GM23338 (cell line): ENCODE data around the gene SYT2. TPM values are rescaled to one million over a fixed set of nuclear protein-coding genes. Genes with fewer than 3 reads are reported as not detected.

ENCODE experiments used
- ATAC-seq: fragments of 200-7000 bp; cut with Tn5 transposase; 3 replicates; pipeline ENCODE4 v1.9.1; 2020
- DNase-seq: peaks from one replicate; pipeline ENCODE4 v3.0.0-alpha.2; 2015; ENCODE audit warnings: low spot score
- H2AFZ ChIP-seq: fragments of 200-600 bp; sonication (generic); 2 replicates; pipeline ENCODE4 v1.8.0; 2016; ENCODE audit warnings: antibody characterized with exemption, mild to moderate bottlenecking, moderate library complexity
- H3F3A ChIP-seq: fragments of 200-600 bp; sonication (generic); replicated peaks from 2 replicates; pipeline ENCODE4 v1.8.0; 2017; ENCODE audit warnings: antibody characterized with exemption, mixed run types, low read depth
- H3K27ac ChIP-seq: fragments of 200-600 bp; sonication (generic); 2 replicates; pipeline ENCODE4 v1.6.1; 2016; ENCODE audit warnings: low read depth
- H3K27me3 ChIP-seq: fragments of 200-600 bp; sonication (generic); 2 replicates; pipeline ENCODE4 v1.8.0; 2016; ENCODE audit warnings: mild to moderate bottlenecking, mixed run types, moderate library complexity; ENCODE audit not compliant: insufficient read depth
- H3K36me3 ChIP-seq: fragments of 200-600 bp; sonication (generic); 2 replicates; pipeline ENCODE4 v1.8.0; 2016; ENCODE audit warnings: mild to moderate bottlenecking; ENCODE audit not compliant: insufficient read depth
- H3K4me1 ChIP-seq: fragments of 200-600 bp; sonication (generic); 2 replicates; pipeline ENCODE4 v1.8.0; 2016; ENCODE audit warnings: mild to moderate bottlenecking, moderate library complexity; ENCODE audit not compliant: insufficient read depth
- H3K4me2 ChIP-seq: fragments of 200-600 bp; sonication (generic); 2 replicates; pipeline ENCODE4 v1.7.1; 2017; ENCODE audit warnings: mixed run types
- H3K4me3 ChIP-seq: fragments of 200-600 bp; sonication (generic); 2 replicates; pipeline ENCODE4 v1.6.1; 2016; ENCODE audit warnings: mixed run types
- H3K79me2 ChIP-seq: fragments of 200-600 bp; sonication (generic); replicated peaks from 2 replicates; pipeline ENCODE4 v1.8.0; 2017; ENCODE audit warnings: mild to moderate bottlenecking; ENCODE audit not compliant: insufficient read depth
- H3K9me2 ChIP-seq: fragments of 200-600 bp; sonication (generic); 2 replicates; pipeline ENCODE4 v1.8.0; 2017; ENCODE audit not compliant: insufficient read depth
- H4K20me1 ChIP-seq: fragments of 200-600 bp; sonication (generic); replicated peaks from 2 replicates; pipeline ENCODE4 v1.8.0; 2017; ENCODE audit warnings: mild to moderate bottlenecking; ENCODE audit not compliant: insufficient read depth
- H3K27ac Mint-ChIP-seq: 2 replicates; pipeline ENCODE4 v1.8.0; 2020; ENCODE audit warnings: inconsistent platforms, mild to moderate bottlenecking, moderate library complexity, mixed read lengths
- H3K27me3 Mint-ChIP-seq: 3 replicates; pipeline ENCODE4 v1.8.0; 2022; ENCODE audit warnings: low read depth, mild to moderate bottlenecking, moderate library complexity, mixed read lengths, inconsistent platforms; ENCODE audit not compliant: insufficient read depth, poor library complexity
- H3K36me3 Mint-ChIP-seq: 3 replicates; pipeline ENCODE4 v1.8.0; 2021; ENCODE audit warnings: low read depth, mild to moderate bottlenecking, inconsistent platforms, moderate library complexity, mixed read lengths
- H3K4me1 Mint-ChIP-seq: 3 replicates; pipeline ENCODE4 v1.8.0; 2020; ENCODE audit warnings: mild to moderate bottlenecking, inconsistent platforms, mixed read lengths
- H3K4me3 Mint-ChIP-seq: 3 replicates; pipeline ENCODE4 v1.8.0; 2021; ENCODE audit warnings: moderate library complexity, mild to moderate bottlenecking, inconsistent platforms, mixed read lengths
- H3K9me3 Mint-ChIP-seq: 3 replicates; pipeline ENCODE4 v1.8.0; 2020; ENCODE audit warnings: moderate library complexity, mild to moderate bottlenecking, inconsistent platforms, mixed read lengths
- NANOG ChIP-seq: IDR thresholded peaks from 2 replicates; pipeline ENCODE4 v1.6.1; 2016; ENCODE audit warnings: antibody characterized with exemption, borderline replicate concordance
- POLR2AphosphoS5 ChIP-seq: IDR thresholded peaks from 2 replicates; pipeline ENCODE4 v1.6.1; 2016; ENCODE audit warnings: antibody characterized with exemption, low read depth
- polyA plus RNA-seq: library from polyadenylated mRNA; unstranded; fragments of >200 nt; fragmentation: Nextera tagmentation; extraction: Ambion mirVana; gene quantifications from 2 replicates; pipeline ENCODE4 v1.2.1, GENCODE V29; 2016
- total RNA-seq: library from RNA; depleted of rRNA; stranded (reverse); fragments of >200 nt; shearing (Covaris generic); gene quantifications from 2 replicates; pipeline ENCODE4 v1.2.3, GENCODE V29; 2014
- TF ChIP-seq, protein P1 (sequence below): fragments of 250-450 bp; sonication (Bioruptor Pico); IDR thresholded peaks from 2 replicates; pipeline ENCODE4 v1.5.0; 2020; ENCODE audit warnings: mild to moderate bottlenecking, moderate library complexity
- TF ChIP-seq, protein P2 (sequence below), 2 experiments: fragments of 200-600 bp in 1 of 2; sonication (generic) in 1 of 2; conservative IDR thresholded peaks; 2 replicates each; pipeline versions ENCODE4 v1.5.1 to v1.6.1; 2016 to 2017; ENCODE audit warnings: antibody characterized with exemption in 2 of 2, low read depth in 2 of 2, mild to moderate bottlenecking in 2 of 2, moderate library complexity in 1 of 2
- TF ChIP-seq, protein P3 (sequence below): IDR thresholded peaks from 2 replicates; pipeline ENCODE4 v1.6.1; 2016; ENCODE audit warnings: antibody characterized with exemption

The SYT2 gene
- total and polyA plus RNA-seq, 2 experiments from 2014 or later, result 2.4 to 12.5 TPM

DNA sequence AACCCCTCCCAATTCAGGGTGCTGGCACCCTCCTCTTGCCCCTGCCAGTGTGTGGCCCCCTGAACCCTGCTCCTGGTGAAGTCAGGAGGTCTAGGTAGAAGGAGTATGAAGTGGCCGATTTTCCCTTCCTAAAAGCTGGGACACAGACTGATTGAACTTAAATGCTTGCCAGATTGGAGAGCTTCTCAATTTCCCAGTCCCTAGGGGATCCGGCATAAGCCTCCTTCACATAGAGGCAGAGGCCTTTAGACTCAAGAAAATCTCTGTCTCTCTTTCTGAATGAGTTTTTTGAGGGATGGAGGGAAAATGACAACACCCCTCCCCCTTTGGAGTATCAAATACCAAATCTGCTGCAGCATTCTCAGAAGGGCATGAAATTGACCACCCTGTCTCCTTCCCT is 51.5 kb downstream of the SYT2 start:
- Histone ChIP-seq H3F3A (0 out of 2 replicates have a peak, but pooled peaks cover 4% of the 10 kb centered on the region), H3K4me2 (no peak overlapping the region), H3K9me2 (no peaks in the 10 kb centered on the region), H4K20me1 (peaks cover 9% of the 10 kb centered on the region), H3K4me1 (0 out of 2 replicates have a peak, but pooled peaks cover 3% of the 10 kb centered on the region), H3K36me3 (no peaks in the 10 kb centered on the region), H3K27ac (no peak overlapping the region), H3K79me2 (no peaks in the 10 kb centered on the region), H3K4me3 (no peak overlapping the region), H3K27me3 (no peaks in the 10 kb centered on the region), H2AFZ (no peak overlapping the region)
- Mint-ChIP-seq H3K27ac (no peak overlapping the region), H3K9me3 (no peaks in the 10 kb centered on the region; the same call in 2 of the 3 replicates), H3K4me1 (peaks cover 6% of the 10 kb centered on the region), H3K27me3 (peaks cover 7% of the 10 kb centered on the region), H3K4me3 (no peak overlapping the region), H3K36me3 (no peaks in the 10 kb centered on the region)
- ATAC-seq (no peak), DNase-seq (no peak)
- TF ChIP-seq, protein P1, sequence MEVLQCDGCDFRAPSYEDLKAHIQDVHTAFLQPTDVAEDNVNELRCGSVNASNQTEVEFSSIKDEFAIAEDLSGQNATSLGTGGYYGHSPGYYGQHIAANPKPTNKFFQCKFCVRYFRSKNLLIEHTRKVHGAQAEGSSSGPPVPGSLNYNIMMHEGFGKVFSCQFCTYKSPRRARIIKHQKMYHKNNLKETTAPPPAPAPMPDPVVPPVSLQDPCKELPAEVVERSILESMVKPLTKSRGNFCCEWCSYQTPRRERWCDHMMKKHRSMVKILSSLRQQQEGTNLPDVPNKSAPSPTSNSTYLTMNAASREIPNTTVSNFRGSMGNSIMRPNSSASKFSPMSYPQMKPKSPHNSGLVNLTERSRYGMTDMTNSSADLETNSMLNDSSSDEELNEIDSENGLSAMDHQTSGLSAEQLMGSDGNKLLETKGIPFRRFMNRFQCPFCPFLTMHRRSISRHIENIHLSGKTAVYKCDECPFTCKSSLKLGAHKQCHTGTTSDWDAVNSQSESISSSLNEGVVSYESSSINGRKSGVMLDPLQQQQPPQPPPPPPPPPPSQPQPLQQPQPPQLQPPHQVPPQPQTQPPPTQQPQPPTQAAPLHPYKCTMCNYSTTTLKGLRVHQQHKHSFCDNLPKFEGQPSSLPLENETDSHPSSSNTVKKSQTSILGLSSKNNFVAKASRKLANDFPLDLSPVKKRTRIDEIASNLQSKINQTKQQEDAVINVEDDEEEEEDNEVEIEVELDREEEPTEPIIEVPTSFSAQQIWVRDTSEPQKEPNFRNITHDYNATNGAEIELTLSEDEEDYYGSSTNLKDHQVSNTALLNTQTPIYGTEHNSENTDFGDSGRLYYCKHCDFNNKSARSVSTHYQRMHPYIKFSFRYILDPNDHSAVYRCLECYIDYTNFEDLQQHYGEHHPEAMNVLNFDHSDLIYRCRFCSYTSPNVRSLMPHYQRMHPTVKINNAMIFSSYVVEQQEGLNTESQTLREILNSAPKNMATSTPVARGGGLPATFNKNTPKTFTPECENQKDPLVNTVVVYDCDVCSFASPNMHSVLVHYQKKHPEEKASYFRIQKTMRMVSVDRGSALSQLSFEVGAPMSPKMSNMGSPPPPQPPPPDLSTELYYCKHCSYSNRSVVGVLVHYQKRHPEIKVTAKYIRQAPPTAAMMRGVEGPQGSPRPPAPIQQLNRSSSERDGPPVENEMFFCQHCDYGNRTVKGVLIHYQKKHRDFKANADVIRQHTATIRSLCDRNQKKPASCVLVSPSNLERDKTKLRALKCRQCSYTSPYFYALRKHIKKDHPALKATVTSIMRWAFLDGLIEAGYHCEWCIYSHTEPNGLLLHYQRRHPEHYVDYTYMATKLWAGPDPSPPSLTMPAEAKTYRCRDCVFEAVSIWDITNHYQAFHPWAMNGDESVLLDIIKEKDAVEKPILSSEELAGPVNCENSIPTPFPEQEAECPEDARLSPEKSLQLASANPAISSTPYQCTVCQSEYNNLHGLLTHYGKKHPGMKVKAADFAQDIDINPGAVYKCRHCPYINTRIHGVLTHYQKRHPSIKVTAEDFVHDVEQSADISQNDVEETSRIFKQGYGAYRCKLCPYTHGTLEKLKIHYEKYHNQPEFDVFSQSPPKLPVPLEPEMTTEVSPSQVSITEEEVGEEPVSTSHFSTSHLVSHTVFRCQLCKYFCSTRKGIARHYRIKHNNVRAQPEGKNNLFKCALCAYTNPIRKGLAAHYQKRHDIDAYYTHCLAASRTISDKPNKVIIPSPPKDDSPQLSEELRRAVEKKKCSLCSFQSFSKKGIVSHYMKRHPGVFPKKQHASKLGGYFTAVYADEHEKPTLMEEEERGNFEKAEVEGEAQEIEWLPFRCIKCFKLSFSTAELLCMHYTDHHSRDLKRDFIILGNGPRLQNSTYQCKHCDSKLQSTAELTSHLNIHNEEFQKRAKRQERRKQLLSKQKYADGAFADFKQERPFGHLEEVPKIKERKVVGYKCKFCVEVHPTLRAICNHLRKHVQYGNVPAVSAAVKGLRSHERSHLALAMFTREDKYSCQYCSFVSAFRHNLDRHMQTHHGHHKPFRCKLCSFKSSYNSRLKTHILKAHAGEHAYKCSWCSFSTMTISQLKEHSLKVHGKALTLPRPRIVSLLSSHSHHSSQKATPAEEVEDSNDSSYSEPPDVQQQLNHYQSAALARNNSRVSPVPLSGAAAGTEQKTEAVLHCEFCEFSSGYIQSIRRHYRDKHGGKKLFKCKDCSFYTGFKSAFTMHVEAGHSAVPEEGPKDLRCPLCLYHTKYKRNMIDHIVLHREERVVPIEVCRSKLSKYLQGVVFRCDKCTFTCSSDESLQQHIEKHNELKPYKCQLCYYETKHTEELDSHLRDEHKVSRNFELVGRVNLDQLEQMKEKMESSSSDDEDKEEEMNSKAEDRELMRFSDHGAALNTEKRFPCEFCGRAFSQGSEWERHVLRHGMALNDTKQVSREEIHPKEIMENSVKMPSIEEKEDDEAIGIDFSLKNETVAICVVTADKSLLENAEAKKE, result no peak
- TF ChIP-seq, protein P2, sequence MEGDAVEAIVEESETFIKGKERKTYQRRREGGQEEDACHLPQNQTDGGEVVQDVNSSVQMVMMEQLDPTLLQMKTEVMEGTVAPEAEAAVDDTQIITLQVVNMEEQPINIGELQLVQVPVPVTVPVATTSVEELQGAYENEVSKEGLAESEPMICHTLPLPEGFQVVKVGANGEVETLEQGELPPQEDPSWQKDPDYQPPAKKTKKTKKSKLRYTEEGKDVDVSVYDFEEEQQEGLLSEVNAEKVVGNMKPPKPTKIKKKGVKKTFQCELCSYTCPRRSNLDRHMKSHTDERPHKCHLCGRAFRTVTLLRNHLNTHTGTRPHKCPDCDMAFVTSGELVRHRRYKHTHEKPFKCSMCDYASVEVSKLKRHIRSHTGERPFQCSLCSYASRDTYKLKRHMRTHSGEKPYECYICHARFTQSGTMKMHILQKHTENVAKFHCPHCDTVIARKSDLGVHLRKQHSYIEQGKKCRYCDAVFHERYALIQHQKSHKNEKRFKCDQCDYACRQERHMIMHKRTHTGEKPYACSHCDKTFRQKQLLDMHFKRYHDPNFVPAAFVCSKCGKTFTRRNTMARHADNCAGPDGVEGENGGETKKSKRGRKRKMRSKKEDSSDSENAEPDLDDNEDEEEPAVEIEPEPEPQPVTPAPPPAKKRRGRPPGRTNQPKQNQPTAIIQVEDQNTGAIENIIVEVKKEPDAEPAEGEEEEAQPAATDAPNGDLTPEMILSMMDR (conservative IDR thresholded peaks at IDR 0.05; ENCODE audit: low read depth in 2 of 2), result no peak
- TF ChIP-seq, protein P3, sequence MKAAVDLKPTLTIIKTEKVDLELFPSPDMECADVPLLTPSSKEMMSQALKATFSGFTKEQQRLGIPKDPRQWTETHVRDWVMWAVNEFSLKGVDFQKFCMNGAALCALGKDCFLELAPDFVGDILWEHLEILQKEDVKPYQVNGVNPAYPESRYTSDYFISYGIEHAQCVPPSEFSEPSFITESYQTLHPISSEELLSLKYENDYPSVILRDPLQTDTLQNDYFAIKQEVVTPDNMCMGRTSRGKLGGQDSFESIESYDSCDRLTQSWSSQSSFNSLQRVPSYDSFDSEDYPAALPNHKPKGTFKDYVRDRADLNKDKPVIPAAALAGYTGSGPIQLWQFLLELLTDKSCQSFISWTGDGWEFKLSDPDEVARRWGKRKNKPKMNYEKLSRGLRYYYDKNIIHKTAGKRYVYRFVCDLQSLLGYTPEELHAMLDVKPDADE, result no peak
- TF ChIP-seq POLR2AphosphoS5, result no peak
- no peak for TF ChIP-seq NANOG
